ENCODE data around the gene NKX2-4.

The NKX2-4 gene

GRCh38 chr20:21360705-21361104, 36.6 kb downstream of the NKX2-4 start:
- DNase-seq (ENCODE audit: low read depth in 2 of 2): no peak

DNA sequence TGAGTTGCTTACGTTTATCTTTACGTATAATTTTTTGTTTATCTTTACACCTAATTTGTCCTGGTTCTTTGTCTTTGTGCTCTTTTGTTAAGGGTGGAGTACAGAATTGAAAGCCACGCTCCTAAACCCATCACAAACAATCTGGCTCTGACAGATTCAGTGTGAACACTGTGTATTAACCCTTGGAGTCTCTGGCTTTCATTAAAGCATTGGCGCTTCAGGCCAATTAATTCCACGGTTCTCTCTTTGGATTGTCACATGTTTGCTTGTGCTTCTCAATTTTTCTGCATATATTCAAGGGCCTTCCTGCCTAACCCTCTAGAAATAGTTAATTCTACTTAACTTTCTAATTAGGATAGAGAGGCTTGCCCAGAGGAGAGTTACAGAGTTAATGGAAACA, 38.6 kb downstream of the NKX2-4 start:
- DNase-seq (ENCODE audit: low read depth in 2 of 2): no peak

- no peak for DNase-seq (ENCODE audit: low read depth in 2 of 2)
Measured at GRCh38 chr20:21357844-21358243, 39.5 kb downstream of the NKX2-4 start.

DNA sequence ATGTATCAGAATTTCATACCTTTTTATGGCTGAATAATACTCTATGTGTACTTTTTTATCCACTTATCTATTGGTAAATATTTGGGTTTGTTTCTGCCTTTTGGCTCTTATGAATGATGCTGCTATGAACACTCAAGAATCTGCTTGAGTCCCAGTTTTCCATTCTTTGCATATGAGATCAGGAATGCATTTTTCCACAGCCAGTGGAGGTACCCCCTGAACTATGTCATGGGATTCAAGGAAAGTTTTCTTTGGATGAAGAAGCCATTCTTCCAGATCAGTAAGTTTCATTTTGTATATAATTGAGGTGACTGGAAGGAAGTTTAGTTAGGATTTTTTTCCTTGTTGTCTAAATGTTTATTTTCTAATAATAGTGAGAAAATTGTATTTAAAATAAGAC, 40.9 kb downstream of the NKX2-4 start:
- DNase-seq (ENCODE audit: low read depth in 2 of 2): no peak

DNA sequence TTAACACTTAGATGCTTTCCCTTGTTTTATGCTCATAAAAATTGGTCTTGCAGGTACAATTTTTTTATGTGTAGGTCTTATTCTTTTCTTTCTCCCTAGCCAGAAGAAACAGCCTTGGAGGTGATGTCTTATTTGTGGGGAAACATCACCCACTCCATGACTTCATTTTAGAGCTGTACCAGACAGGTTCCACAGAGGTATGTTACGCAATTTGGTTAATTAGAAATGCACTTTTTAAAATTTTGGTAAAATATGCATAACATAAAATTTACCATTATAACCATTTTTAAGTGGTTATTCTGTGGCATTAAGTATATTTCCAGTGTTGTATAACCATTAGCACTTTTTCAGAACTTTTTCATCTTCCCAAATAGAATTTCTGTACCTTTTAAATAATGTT, 41.3 kb downstream of the NKX2-4 start:
- DNase-seq (ENCODE audit: low read depth in 2 of 2): no peak

DNA sequence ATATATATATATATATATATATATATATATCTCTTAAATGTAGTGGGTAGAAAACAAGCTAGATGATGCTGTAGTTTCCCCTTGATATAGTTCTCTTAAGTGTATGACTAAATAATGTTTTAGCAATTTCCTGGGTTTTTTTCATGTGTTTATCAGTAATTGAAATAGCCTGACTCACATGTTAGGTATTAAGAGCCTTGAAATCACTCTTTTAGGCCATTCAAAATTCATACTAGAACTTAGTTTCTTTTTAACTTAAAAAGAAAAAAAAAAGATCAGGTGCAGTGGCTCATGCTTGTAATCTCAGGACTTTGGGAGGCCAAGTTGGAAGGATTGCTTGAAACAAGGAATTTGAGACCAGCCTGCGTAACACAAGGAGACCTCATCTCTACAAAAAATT, 44.1 kb downstream of the NKX2-4 start:
- no peak for DNase-seq (ENCODE audit: low read depth in 2 of 2)

GRCh38 chr20:21352703-21353102, 44.6 kb downstream of the NKX2-4 start:
- no peak for DNase-seq (ENCODE audit: low read depth in 2 of 2)
